ENCODE results near the gene PITPNC1.

The PITPNC1 gene

DNA sequence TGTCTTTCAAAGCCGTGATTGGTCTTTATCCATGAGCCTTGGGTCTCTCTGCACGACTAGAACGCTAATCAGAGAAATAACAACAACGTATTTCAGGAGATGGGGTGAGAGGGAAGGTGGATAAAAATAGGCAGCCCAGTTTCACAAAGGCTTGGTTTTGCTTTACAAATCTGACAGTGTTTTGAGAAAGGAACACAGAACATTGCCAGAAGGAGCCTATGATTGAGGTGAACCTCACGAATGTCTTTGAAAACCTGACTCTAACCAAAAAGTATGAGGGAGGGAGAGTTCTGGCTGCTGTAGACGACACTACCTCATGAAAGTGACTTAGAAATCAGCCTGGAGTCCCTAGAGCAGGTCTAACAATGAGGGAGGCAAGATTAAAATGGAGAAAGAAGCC, 302.6 kb downstream of the PITPNC1 start:
- no peak for DNase-seq (ENCODE audit: low read depth, low spot score)
- CTCF ChIA-PET: interaction anchor here (1.4 kb wide), 1 partner anchor 10 kb away, joined by 3 read pairs; no protein-coding TSS in a partner anchor
- no peak overlapping the region for H3K4me3 ChIP-seq (ENCODE audit: low read depth, low read length)
- POLR2A ChIA-PET: no interaction called here
- TF ChIP-seq, protein P1, sequence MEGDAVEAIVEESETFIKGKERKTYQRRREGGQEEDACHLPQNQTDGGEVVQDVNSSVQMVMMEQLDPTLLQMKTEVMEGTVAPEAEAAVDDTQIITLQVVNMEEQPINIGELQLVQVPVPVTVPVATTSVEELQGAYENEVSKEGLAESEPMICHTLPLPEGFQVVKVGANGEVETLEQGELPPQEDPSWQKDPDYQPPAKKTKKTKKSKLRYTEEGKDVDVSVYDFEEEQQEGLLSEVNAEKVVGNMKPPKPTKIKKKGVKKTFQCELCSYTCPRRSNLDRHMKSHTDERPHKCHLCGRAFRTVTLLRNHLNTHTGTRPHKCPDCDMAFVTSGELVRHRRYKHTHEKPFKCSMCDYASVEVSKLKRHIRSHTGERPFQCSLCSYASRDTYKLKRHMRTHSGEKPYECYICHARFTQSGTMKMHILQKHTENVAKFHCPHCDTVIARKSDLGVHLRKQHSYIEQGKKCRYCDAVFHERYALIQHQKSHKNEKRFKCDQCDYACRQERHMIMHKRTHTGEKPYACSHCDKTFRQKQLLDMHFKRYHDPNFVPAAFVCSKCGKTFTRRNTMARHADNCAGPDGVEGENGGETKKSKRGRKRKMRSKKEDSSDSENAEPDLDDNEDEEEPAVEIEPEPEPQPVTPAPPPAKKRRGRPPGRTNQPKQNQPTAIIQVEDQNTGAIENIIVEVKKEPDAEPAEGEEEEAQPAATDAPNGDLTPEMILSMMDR (IDR thresholded peaks at IDR 0.05; ENCODE audit: insufficient read depth, low read length, missing control alignments): no peak

- H3K4me3 ChIP-seq (ENCODE audit: low read depth, low read length): no peak overlapping the region
- ChIA-PET POLR2A (no interaction called here), CTCF (interaction anchor here (1.4 to 1.7 kb wide), 2 partner anchors 9 to 305 kb away, joined by 4 to 7 read pairs; no protein-coding TSS in a partner anchor)
- no peak for DNase-seq (ENCODE audit: low read depth, low spot score)
- TF ChIP-seq, protein P1 (IDR thresholded peaks at IDR 0.05; ENCODE audit: insufficient read depth, low read length, missing control alignments): no peak
These were observed 303.6 kb downstream of the PITPNC1 start for GRCh38 chr17:67680445-67681224.

DNA sequence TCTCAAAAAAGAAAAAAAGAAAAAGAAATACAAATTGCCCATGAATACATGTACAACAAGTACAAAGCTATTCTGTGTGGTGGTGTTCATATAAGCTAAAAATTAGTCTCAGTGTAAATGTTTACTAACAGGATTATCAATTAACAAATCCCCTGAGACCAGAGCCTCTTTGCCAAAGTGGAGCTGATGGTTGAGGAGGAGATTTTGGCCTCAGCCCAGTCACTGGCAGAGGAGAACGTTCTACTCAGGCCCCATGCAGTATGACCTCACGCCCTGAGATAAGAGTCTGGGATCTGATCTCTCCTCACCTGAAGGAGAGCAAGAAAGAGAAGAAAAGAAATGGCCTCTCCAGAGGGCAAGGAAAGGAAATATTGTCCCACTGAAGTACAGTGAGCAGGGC, 305.1 kb downstream of the PITPNC1 start:
- ChIA-PET CTCF (interaction anchor here (0.6 to 1.1 kb wide), 4 partner anchors 295 to 310 kb away, joined by 3 to 5 read pairs (median 3); no protein-coding TSS in a partner anchor), POLR2A (no interaction called here)
- no peak overlapping the region for H3K4me3 ChIP-seq (ENCODE audit: low read depth, low read length)
- TF ChIP-seq, protein P1 (IDR thresholded peaks at IDR 0.05; ENCODE audit: insufficient read depth, low read length, missing control alignments): no peak
- DNase-seq (ENCODE audit: low read depth, low spot score): no peak

GRCh38 chr17:67685351-67685750, 308.3 kb downstream of the PITPNC1 start:
- ChIA-PET POLR2A (no interaction called here), CTCF (interaction anchor here (0.9 to 1.4 kb wide), 2 partner anchors 307 to 311 kb away, joined by 3 to 4 read pairs; no protein-coding TSS in a partner anchor)
- no peak overlapping the region for H3K4me3 ChIP-seq (ENCODE audit: low read depth, low read length)
- DNase-seq (ENCODE audit: low read depth, low spot score): no peak
- TF ChIP-seq, protein P1 (IDR thresholded peaks at IDR 0.05; ENCODE audit: insufficient read depth, low read length, missing control alignments): no peak

GRCh38 chr17:67686241-67686640, 309.2 kb downstream of the PITPNC1 start:
- no peak for DNase-seq (ENCODE audit: low read depth, low spot score)
- ChIA-PET POLR2A (no interaction called here), CTCF (interaction anchor here (1.0 to 3.2 kb wide), 8 partner anchors 9 to 312 kb away, joined by 4 to 69 read pairs (median 8); no protein-coding TSS in a partner anchor)
- TF ChIP-seq, protein P1 (IDR thresholded peaks at IDR 0.05; ENCODE audit: insufficient read depth, low read length, missing control alignments): no peak
- H3K4me3 ChIP-seq (ENCODE audit: low read depth, low read length): no peak overlapping the region

GRCh38 chr17:67687511-67687910, 310.4 kb downstream of the PITPNC1 start:
- TF ChIP-seq, protein P1 (IDR thresholded peaks at IDR 0.05; ENCODE audit: insufficient read depth, low read length, missing control alignments): no peak
- ChIA-PET CTCF (interaction anchor here (0.9 to 3.2 kb wide), 12 partner anchors 9 to 328 kb away, joined by 3 to 69 read pairs (median 6); no protein-coding TSS in a partner anchor), POLR2A (no interaction called here)
- DNase-seq (ENCODE audit: low read depth, low spot score): no peak
- no peak overlapping the region for H3K4me3 ChIP-seq (ENCODE audit: low read depth, low read length)
